ENCODE results near the gene LRRC57. TPM values are rescaled to one million over a fixed set of nuclear protein-coding genes. Genes with fewer than 3 reads are reported as not detected.

LRRC57 gene
- 27.2 TPM for total RNA-seq

GRCh38 chr15:42548249-42549031, at the start of gene LRRC57, which contains the start of gene HAUS2:
Gene LRRC57, minus strand, starts transcription at chr15:42548793. Its CDS starts 359 bp downstream, at chr15:42548434.
Gene HAUS2, plus strand, starts transcription at chr15:42548838. Its CDS starts 35 bp downstream, at chr15:42548873.

GRCh38 chr15:42575188-42576039, 26.8 kb upstream of the LRRC57 start, which contains the start of gene STARD9:
Gene STARD9, plus strand, starts transcription at chr15:42575606. Its CDS starts 110 bp downstream, at chr15:42575716.

GRCh38 chr15:42495361-42496212, 53.0 kb downstream of the LRRC57 start, which contains the start of gene SNAP23:
Gene SNAP23, plus strand, starts transcription at chr15:42495634. Its CDS starts 16,213 bp downstream, at chr15:42511847.

GRCh38 chr15:42490671-42491538, 57.7 kb downstream of the LRRC57 start, which contains the start of gene ZNF106:
Gene ZNF106, minus strand, starts transcription at chr15:42491141. Its CDS starts 18,852 bp downstream, at chr15:42472289.

Other genes starting within 250 kb of the LRRC57 start
- 1.9 TPM for gene CAPN3, start 189.3 kb downstream of the LRRC57 start, total RNA-seq
- 61.7 TPM for gene ZNF106, start 57.7 kb downstream of the LRRC57 start, total RNA-seq
- gene SNAP23, start 53.2 kb downstream of the LRRC57 start, total RNA-seq: 32.9 TPM
- gene HAUS2, start within 50 bp of the LRRC57 start, total RNA-seq: 33.8 TPM
- 35.1 TPM for gene STARD9, start 26.8 kb upstream of the LRRC57 start, total RNA-seq
- 21.3 TPM for gene CDAN1, start 188.3 kb upstream of the LRRC57 start, total RNA-seq

All from parietal lobe (tissue), 1 donor.